Measurements from ENCODE around the gene SVBP.

- TF ChIP-seq GLIS3 (CRISPR knock-in tag; IDR thresholded peaks at IDR 0.05) (no peak), RARB (CRISPR knock-in tag; IDR thresholded peaks at IDR 0.05) (no peak), POU6F1 (CRISPR knock-in tag; IDR thresholded peaks at IDR 0.05; ENCODE audit: borderline replicate concordance, low read depth) (no peak), BACH2 (CRISPR knock-in tag; IDR thresholded peaks at IDR 0.05; ENCODE audit: borderline replicate concordance) (no peak), ARNTL (CRISPR knock-in tag; IDR thresholded peaks at IDR 0.05; ENCODE audit: borderline replicate concordance, low read depth) (no peak), CSDC2 (CRISPR knock-in tag; IDR thresholded peaks at IDR 0.05) (no peak), CREB5 (CRISPR knock-in tag; IDR thresholded peaks at IDR 0.05; ENCODE audit: low read depth) (no peak)
Measured at GRCh38 chr1:42758641-42759040, 58.6 kb downstream of the SVBP start.
